ENCODE measurements around the gene SLC39A11.
"Not testable (repeated sequence)": the region's sequence is repeated elsewhere in the genome, so short reads cannot be mapped to it uniquely, and the experiment has no call there.

The SLC39A11 gene

DNA sequence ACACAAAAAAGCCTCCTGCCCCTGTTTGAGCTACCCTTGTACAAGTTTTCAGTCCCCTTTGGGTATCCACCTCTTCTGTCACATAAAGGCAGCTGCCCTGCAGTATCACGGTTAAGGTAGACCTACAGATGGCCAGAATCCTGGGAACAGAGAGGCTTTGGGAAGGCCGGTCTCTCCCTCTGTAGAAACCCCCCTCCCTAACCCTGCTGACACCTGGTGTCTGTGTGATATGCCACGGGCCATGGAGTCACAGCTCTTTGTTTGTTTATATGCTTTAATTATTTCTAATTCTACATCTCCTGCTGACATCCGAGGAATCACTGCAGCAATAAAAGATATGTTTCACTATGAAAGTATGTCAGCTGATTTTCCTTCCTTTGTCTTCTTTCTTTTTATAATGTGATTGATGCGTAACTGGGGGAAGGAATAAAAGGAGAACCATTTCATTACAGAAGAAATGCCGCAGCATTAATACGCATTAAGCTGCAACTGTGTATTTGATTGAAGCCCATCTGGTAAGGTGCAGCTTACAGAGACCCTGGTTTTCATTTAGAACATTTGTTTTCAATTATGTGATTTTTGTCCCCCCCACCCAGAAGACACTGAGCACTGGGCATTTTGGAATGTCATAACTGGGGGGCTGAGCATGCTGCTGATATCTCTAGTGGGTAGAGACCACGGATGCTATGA, 142.1 kb downstream of the SLC39A11 start:
- DNase-seq (ENCODE audit: low read depth, low spot score), result no peak

DNA sequence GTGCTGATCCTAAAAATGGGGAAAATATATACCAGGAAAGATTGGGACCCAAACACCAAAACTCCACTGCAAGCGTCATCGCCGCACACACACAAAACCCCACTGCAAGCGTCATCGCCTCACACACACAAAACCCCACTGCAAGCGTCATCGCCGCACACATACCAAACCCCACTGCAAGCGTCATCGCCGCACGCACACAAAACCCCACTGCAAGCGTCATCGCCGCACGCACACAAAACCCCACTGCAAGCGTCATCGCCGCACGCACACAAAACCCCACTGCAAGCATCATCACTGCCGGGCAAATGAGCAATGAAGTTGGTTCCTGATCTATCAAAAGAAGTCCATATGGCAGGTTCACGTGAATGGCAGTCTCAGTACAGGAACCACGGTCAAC, 144.4 kb downstream of the SLC39A11 start:
- no peak for DNase-seq (ENCODE audit: low read depth, low spot score)

DNA sequence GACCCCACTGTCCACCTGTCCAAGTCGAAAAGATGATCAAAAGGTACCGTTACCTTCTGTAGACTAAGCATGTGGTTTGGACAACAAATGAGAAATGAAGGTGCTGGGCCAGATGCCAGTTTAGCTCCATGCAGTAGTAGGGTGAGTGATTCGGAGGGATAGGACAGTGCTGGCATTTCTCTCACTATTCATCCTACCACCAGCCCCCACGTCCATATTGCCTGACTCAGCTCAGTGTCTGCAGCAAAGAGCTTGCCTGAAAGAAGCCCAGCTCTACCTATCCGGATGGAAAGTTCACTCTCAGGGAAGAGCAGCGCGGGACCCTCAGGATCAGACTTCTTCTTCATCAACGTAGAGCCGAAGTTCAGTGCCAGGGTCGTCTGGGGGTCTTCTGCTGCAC, 145.0 kb downstream of the SLC39A11 start:
- no peak for DNase-seq (ENCODE audit: low read depth, low spot score)

GRCh38 chr17:72946696-72947095, 145.8 kb downstream of the SLC39A11 start:
- DNase-seq (ENCODE audit: low read depth, low spot score), result no peak

- DNase-seq (ENCODE audit: low read depth, low spot score), result no peak
Measured at GRCh38 chr17:72946156-72946555, 146.3 kb downstream of the SLC39A11 start.

DNA sequence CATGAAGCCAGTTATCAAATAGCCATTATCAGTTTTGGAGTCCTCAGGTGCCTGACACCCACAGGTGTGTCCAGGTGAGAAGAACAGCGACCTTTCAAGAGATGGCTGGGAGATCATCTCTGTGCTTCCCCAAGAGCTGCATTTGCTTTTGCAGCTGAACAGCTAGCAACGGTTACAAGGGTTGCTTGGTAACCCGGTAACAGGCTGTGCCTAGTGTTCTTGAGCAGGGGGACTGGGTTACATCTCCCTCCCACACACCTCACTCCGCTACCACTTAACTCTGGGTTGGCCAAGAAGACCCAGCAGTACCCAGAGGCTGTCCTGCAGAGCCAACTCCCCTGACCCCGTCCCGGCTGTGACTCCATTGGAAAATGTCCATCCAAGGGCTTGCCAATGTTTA, 147.0 kb downstream of the SLC39A11 start:
- DNase-seq (ENCODE audit: low read depth, low spot score), result no peak

DNA sequence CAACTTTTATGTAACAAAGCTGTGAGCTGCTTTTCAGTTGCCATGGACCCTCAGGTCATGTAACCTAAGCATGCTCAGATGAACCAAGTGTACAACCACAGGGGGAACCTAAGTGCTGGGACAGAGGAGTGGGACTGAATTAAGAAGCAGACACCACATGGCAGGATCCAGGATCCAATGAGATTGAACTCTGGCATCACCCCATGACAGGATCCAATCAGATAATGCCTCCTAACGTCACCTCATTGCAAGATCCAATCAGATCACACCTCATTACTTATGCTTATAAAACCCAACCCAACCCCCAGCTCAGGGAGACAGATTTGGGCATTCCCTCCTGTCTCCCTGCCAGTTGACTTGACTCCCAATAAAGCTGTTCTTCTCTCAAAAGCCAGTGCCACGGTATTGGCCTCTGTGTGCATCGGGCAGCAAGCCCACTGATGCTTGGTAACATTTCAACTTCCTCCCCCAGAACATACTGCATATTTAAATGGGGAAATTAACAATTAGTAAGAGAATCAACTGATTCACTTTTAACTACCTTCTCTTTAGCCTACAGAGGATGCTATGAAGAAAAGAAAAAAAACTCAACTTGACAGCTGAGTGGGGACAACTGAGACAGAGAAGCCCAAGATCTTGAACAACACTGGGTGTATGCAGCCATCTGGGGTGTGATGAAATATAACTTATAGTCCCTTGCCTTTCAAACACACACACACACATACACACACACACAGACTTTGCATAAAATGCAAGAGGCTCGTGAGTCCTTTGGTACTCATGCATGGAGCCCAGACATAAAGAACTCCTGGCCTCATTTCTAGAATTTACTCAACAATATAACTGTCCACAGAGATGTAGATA, 148.4 kb downstream of the SLC39A11 start:
- DNase-seq (ENCODE audit: low read depth, low spot score), result no peak

DNA sequence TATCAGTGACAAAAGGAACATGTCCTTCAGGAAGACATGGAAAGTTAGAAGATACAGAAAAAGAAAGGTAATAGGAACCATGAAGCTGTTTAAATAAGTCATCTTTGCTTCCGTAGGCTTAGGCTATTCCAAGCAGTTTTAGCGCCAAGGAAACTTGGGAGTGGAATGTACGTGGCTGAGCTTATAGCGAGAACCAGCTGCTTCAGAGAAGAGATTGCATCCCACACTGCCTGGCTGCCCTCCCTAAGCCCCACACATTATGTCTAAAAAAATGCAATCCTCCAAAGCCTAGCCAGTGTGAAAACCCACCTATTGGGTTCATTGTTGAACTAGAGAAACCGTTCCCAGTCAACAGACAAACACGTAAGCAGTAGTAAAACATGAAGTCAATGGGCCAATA, 149.9 kb downstream of the SLC39A11 start:
- no peak for DNase-seq (ENCODE audit: low read depth, low spot score)

DNA sequence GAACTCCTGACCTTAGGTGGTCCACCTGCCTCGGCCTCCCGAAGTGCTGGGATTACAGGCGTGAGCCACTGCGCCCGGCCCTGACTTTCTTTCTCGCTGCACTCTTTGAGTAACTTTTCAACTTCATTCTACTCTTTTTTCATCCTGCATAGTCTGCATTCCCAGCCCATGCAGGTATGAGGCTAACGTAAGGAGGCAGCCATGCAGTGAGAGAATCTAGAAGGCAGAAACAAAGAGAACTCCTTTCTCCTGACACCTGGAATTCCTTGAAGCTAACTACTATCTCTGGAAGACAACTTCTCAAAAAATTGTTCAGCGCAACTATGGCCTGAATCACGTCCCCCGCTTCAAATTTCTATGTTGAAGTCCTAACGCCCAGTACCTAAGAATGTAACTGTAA, 152.0 kb downstream of the SLC39A11 start:
- no peak for DNase-seq (ENCODE audit: low read depth, low spot score)

- DNase-seq (ENCODE audit: low read depth, low spot score), result no peak
Measured at GRCh38 chr17:72938482-72938881, 154.0 kb downstream of the SLC39A11 start.

GRCh38 chr17:72937707-72938106, 154.8 kb downstream of the SLC39A11 start:
- no peak for DNase-seq (ENCODE audit: low read depth, low spot score)

GRCh38 chr17:72937254-72937653, 155.2 kb downstream of the SLC39A11 start:
- DNase-seq (ENCODE audit: low read depth, low spot score), result not testable (repeated sequence)

GRCh38 chr17:72935984-72936383, 156.5 kb downstream of the SLC39A11 start:
- DNase-seq (ENCODE audit: low read depth, low spot score), result no peak

DNA sequence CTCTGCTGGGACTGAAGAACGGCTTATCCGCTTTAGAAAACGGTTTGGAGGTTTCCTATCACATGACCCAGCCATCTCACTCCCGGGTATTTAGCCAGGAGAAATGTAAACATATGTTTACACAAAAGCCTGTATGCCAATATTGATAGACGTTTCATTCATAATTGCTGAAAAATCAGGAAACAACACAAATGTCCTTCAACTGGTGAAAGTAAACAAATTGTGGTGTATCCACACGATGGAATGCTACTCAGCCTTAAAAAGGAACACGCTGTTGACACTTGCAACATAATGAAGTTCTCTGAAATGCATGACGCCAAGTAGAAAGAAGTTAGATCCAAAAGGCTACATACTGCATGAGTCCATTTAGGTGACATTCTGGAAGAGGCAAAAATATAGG, 157.6 kb downstream of the SLC39A11 start:
- DNase-seq (ENCODE audit: low read depth, low spot score), result no peak

DNA sequence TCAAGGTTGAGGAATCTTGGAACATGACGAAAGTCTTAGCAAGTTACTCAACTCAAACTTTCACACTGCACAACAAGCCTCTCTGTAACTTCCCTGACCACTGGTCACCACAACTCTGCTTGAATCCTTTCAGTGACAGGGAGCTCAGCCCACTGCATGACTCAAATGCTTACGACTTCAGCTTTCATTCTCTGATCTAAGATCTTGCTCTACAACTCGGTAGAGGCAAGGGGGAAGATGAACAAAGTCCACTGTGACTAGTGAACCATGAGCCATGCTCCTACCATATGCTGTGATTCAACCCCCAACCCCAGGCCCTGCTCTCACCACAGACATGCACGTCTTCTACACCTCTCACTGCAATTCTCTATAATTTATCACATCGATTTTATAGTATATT, 160.9 kb downstream of the SLC39A11 start:
- no peak for DNase-seq (ENCODE audit: low read depth, low spot score)

GRCh38 chr17:72931163-72931562, 161.3 kb downstream of the SLC39A11 start:
- no peak for DNase-seq (ENCODE audit: low read depth, low spot score)

GRCh38 chr17:72930031-72930430, 162.5 kb downstream of the SLC39A11 start:
- DNase-seq (ENCODE audit: low read depth, low spot score), result no peak

DNA sequence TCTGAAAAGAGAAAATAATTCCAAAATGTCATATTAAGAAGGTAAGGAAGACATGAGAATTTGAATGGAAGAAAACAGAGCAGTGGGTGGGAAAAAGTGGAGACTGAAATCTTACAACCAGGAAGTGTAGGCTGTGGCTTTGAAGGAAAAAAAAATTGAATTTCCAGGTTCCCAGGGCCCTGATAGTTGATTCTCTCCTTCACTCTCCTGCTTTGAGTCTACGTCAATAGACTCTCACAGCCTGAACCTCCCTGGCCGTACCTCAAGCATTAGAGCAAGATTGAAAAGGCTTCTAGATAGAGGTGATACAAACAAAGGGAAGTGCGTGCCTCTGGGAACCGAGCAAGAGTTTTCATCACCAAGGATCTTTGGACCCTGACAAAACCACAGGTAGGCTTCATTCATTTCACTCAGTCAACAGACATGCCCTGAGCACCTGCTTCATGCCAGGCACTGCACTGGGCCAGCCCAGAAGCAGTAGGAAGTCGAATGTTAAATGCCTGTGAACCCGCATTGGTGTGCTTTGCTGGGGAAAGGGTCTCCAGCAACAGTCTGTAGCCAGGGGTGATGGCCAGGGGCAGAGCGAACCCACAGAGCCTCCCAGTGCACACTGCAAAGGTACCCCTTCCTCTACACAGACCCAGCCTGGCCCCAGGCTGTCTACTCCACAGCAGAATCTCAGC, 163.9 kb downstream of the SLC39A11 start:
- DNase-seq (ENCODE audit: low read depth, low spot score), result no peak

GRCh38 chr17:72927760-72928159, 164.7 kb downstream of the SLC39A11 start:
- no peak for DNase-seq (ENCODE audit: low read depth, low spot score)

- no peak for DNase-seq (ENCODE audit: low read depth, low spot score)
Measured at GRCh38 chr17:72927146-72927545, 165.3 kb downstream of the SLC39A11 start.

DNA sequence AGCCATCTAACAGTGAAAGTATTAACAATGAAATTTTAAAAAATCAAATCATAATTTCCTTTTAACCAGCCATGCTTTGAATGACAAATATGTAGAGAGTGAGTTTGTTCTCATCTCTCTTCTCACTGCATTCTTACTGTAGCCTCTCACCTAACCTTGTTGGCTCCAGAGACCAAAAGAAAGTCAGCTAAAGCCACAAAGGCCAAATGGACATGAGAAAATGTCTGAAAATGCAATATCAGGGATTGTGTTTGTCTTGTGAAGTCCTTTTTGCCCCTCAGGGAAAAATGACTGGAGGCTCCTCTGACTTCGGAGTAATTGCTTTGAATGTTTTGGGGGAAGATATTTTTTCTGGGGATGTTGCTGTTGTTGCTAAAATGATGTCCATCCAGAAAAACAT, 166.3 kb downstream of the SLC39A11 start:
- DNase-seq (ENCODE audit: low read depth, low spot score), result no peak

GRCh38 chr17:72924196-72924595, 168.3 kb downstream of the SLC39A11 start:
- DNase-seq (ENCODE audit: low read depth, low spot score), result no peak

DNA sequence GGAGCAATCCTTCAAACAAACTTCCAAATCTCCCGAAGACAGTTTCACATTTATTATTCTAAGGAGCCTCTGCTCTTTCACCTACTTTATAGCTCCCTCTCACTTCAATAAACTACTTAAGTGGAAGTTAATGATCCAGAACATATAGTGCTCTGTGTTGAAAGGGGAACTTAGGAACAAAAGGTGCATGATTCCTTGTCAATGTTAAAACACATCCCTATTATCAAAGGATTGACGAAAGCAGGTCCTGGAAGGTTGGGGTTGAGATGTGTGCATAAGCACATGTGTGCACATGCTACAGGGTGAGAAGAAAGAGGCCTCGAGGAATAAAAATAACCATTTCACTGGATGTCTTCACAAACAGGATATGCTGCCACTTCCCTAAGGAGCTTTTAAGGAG, 170.3 kb downstream of the SLC39A11 start:
- no peak for DNase-seq (ENCODE audit: low read depth, low spot score)
